ENCODE results near the gene AP3B1. TPM values are rescaled to one million over a fixed set of nuclear protein-coding genes. Genes with fewer than 3 reads are reported as not detected.
A peak's percentile ranks its signal among the peaks of the same experiment; 100 is the strongest.

AP3B1 gene
- total and polyA plus RNA-seq, 9 donors = 32.5 to 48.1 (median 36.8) TPM

DNA sequence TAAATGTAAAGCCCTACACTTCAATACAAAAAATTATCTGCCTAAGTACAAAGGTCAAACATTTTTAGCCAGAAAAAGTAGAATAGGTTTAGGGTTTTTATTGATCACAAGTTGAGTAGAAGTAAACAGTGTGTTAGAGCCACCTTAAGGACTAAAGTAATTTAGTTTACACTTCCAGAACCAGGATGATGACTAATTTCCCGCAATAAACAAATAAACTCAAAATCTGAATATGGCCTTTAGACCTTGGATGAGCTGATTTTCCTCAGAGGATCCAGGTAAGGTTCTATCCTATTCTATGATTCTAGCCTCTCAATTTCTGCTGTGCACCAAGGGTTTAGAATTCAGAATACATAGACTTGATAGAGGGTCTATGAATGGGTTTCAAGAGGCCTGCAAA lies 338.9 kb downstream of the AP3B1 start:
- peaks cover 25% of the 10 kb centered on the region for H3K27me3 ChIP-seq (ENCODE audit: control insufficient read depth, insufficient read depth, low read length)

DNA sequence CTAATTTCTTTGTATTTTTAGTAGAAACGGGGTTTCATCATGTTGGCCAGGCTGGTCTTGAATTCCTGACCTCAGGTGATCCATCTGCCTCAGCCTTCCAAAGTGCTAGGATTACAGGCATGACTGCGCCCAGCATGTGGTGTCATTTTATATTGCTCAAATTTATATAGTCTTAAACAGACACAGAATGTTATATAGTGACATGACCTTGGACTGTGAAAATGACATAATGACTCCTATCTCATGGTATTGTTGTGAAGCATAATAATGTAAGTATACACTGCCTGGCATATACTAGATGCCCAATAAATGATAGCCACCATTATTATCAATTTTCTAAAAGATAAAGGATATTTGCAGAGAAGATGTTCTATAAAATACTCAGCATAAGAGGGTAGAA lies 341.1 kb downstream of the AP3B1 start:
- no peak for DNase-seq
- no peaks in the 10 kb centered on the region for H3K9me3 ChIP-seq (replicated peaks; ENCODE audit: control insufficient read depth, low read depth, low read length)
- H3K4me3 ChIP-seq (ENCODE audit: low read length) = no peak overlapping the region
- H3K4me1 ChIP-seq (ENCODE audit: control insufficient read depth, insufficient read depth, low read length) = no peaks in the 10 kb centered on the region
- peaks cover 17% of the 10 kb centered on the region for H3K27me3 ChIP-seq (ENCODE audit: control insufficient read depth, insufficient read depth, low read length)
- no peak overlapping the region for H3K27ac ChIP-seq (ENCODE audit: low read length)
- WGBS (ENCODE audit: insufficient coverage) = no CpG with 5 or more reads among the region's 2 CpGs
- H3K36me3 ChIP-seq (ENCODE audit: control insufficient read depth, insufficient read depth, low read length) = no peaks in the 10 kb centered on the region

More for the DNA sequence above, 338.9 kb downstream of the AP3B1 start:
- Histone ChIP-seq H3K4me1 (ENCODE audit: control insufficient read depth, insufficient read depth, low read length) (no peaks in the 10 kb centered on the region), H3K9me3 (replicated peaks; ENCODE audit: control insufficient read depth, low read depth, low read length) (no peaks in the 10 kb centered on the region), H3K27ac (ENCODE audit: low read length) (no peak overlapping the region), H3K4me3 (ENCODE audit: low read length) (no peak overlapping the region), H3K36me3 (ENCODE audit: control insufficient read depth, insufficient read depth, low read length) (no peaks in the 10 kb centered on the region)
- DNase-seq = no peak
- no CpG with 5 or more reads among the region's 1 CpG for WGBS (ENCODE audit: insufficient coverage)

DNA sequence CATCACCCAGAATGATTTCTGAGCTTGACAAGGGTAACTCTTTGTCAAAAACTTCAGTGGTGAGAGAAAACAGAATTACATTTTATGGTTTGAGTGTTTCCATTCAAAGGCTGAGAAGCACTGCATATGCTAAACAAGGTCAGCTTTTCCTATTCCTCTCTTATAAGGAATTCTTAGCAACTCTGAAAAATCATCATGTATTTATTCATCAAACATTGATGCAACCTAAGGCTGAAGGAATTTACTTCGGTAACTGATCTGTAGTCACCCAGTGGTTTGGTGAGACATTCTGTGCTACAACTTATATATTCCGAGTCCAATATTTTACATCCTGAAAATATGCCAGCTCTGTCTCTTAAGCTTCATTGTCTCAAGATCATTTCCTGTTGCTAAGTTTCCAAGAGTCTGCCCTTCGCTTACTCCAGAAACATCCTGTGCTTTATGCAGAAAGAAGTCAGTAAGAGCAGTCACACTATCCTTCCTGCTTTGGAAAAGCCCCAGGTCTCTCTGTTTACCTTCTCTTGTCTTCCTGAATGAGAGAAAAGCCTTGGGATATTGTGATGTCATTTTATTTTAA lies 341.8 kb downstream of the AP3B1 start:
- H3K9me3 ChIP-seq (replicated peaks; ENCODE audit: control insufficient read depth, low read depth, low read length) = no peaks in the 10 kb centered on the region
- H3K4me3 ChIP-seq (ENCODE audit: low read length) = no peak overlapping the region
- DNase-seq = peak; percentile 34
- WGBS (ENCODE audit: insufficient coverage) = 50% methylated on average over 2 of the region's 3 CpGs
- H3K27me3 ChIP-seq (ENCODE audit: control insufficient read depth, insufficient read depth, low read length) = peaks cover 11% of the 10 kb centered on the region
- H3K4me1 ChIP-seq (ENCODE audit: control insufficient read depth, insufficient read depth, low read length) = no peaks in the 10 kb centered on the region
- no peak overlapping the region for H3K27ac ChIP-seq (ENCODE audit: low read length)
- no peaks in the 10 kb centered on the region for H3K36me3 ChIP-seq (ENCODE audit: control insufficient read depth, insufficient read depth, low read length)

Other genes with a start within 250 kb of the AP3B1 start
- gene SCAMP1, start 65.9 kb upstream of the AP3B1 start, total RNA-seq = 41.1 TPM
- 10 to 100 TPM; 22.2 to 31.6 (median 30.0) TPM for gene SCAMP1, start 65.9 kb upstream of the AP3B1 start, polyA plus RNA-seq (ENCODE audit: insufficient read depth in 1 of 8, insufficient read length in 8 of 8, low replicate concordance in 1 of 8)